ENCODE measurements around the gene PHAF1. TPM values are rescaled to one million over a fixed set of nuclear protein-coding genes. Genes with fewer than 3 reads are reported as not detected.

The PHAF1 gene
- 10 to 100 TPM; 29.1 to 42.4 TPM for total RNA-seq
- polyA plus RNA-seq, result 10 to 100 TPM; 26.6 to 27.7 TPM

- 1% methylated on average over 63 of the region's 63 CpGs for WGBS
- DNase-seq (ENCODE audit: low spot score), result peak; percentile 98
- Histone ChIP-seq H3K27me3 (ENCODE audit: control insufficient read depth in 4 of 4, insufficient read depth in 4 of 4, low read length in 3 of 4) (no peaks in the 10 kb centered on the region), H3K27ac (ENCODE audit: low read depth in 1 of 2, low read length in 2 of 2) (peak within 1 kb of the TSS; percentile 76 to 94), H3K4me3 (ENCODE audit: low read depth in 1 of 3, low read length in 3 of 3) (peak within 1 kb of the TSS; percentile 80 to 96 (median 93)), H3K36me3 (ENCODE audit: control insufficient read depth in 4 of 4, insufficient read depth in 3 of 4, low read depth in 1 of 4, low read length in 3 of 4) (no peaks in the 10 kb centered on the region), H3K4me1 (ENCODE audit: control insufficient read depth in 4 of 4, insufficient read depth in 4 of 4, low read length in 3 of 4) (peaks cover 0 to 38% (median 24%) of the 10 kb centered on the region in 4 donors), H3K9ac (ENCODE audit: low read depth in 1 of 2, low read length in 2 of 2) (peak within 1 kb of the TSS; percentile 87 to 88), H3K9me3 (ENCODE audit: control insufficient read depth in 4 of 4, low read length in 3 of 4) (no peaks in the 10 kb centered on the region)
- no peak for TF ChIP-seq ZBTB33 (IDR thresholded peaks at IDR 0.05)
- peak; percentile 16 for TF ChIP-seq HNF4G (IDR thresholded peaks at IDR 0.05)
- TF ChIP-seq YY1 (IDR thresholded peaks at IDR 0.05), result peak; percentile 44
- no peak for TF ChIP-seq CTCF (IDR thresholded peaks at IDR 0.05; ENCODE audit: low read depth, low read length, missing input control)
- TF ChIP-seq FOXA1 (IDR thresholded peaks at IDR 0.05), result no peak
- peak in 1 of 2 donors; percentile 30 for TF ChIP-seq EGR1 (IDR thresholded peaks at IDR 0.05; ENCODE audit: low read depth in 2 of 2)
- TF ChIP-seq FOXA2 (IDR thresholded peaks at IDR 0.05), result no peak
- peak; percentile 46 to 77 for TF ChIP-seq HNF4A (conservative IDR thresholded peaks at IDR 0.05)
- TF ChIP-seq SP1 (IDR thresholded peaks at IDR 0.05), result peak; percentile 53
- TF ChIP-seq JUND (IDR thresholded peaks at IDR 0.05), result no peak
- TF ChIP-seq RAD21 (IDR thresholded peaks at IDR 0.05), result peak; percentile 8 to 16
- peak; percentile 37 for TF ChIP-seq REST (IDR thresholded peaks at IDR 0.05)
- TF ChIP-seq RXRA (IDR thresholded peaks at IDR 0.05), result peak; percentile 38 to 53
- TF ChIP-seq GABPA (IDR thresholded peaks at IDR 0.05 in 1 of 2, conservative IDR thresholded peaks at IDR 0.05 in 1 of 2), result peak in 1 of 2 donors; percentile 68
- no peak for TF ChIP-seq TAF1 (conservative IDR thresholded peaks at IDR 0.05)
- no peak for TF ChIP-seq ATF3 (IDR thresholded peaks at IDR 0.05)
- no peak for TF ChIP-seq MAX (IDR thresholded peaks at IDR 0.05)
- TF ChIP-seq NR2F2 (IDR thresholded peaks at IDR 0.05), result no peak
These were observed at the start of gene PHAF1 for GRCh38 chr16:67109407-67110135. Gene PHAF1, plus strand, starts transcription at chr16:67109941. Its CDS starts 235 bp downstream, at chr16:67110176.
